GM18870 (cell line): Measurements from ENCODE around the gene KATNB1.
"Not testable (repeated sequence)": the region's sequence is repeated elsewhere in the genome, so short reads cannot be mapped to it uniquely, and the experiment has no call there.

Experiments
- ATAC-seq: cut with Tn5 transposase; IDR thresholded peaks from one replicate; pipeline ENCODE4 v1.9.1; 2021; ENCODE audit warnings: moderate library complexity; ENCODE audit not compliant: unreplicated experiment

The KATNB1 gene

DNA sequence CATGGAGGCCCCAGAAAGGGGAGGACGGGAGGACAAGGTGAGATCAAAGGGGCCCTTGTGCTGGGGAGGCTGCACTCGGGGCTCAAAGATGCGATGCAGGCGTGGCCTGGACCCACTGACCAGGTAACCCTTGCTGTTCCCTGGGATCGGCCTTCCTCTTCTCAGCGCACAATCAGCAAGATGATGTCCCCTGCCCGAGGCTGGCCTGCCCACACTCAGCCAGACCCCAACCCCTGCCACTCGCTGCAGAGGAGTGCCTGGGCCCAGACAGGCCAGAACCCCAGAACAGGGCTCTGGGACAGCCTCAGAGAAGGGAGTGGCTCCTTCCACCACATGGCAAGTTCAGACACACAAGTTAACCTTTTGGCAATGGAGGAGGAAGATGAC is 51.9 kb downstream of the KATNB1 start:
- ATAC-seq: no peak

DNA sequence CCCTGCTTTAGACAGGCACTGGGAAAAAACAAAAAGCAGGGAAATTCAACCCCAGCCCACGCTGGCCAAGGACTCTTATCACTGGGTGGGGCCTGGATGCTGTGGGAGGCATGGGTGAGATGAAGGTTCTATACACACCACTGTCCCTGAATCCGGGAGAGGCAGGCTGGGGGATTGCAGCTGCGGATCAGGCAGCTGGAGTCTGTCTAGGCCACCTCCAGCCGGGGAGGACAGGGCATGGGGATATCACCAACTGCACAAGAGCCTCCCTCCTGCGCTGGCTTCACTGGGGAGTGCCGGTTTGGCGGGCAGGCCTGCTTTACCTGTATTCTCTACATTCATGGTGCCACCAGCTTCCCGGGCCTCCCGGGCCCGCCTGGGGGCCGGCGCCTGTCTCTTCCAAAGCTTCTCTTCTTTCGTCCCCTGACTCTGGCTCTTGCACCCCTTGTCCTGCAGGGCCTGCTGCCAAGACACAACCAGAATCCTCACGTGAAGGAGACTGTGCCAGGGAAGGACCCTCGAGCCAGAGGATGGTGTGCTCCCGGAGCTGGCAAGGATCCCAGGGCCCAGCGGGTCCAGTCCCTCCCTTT is 52.8 kb downstream of the KATNB1 start:
- no peak for ATAC-seq

DNA sequence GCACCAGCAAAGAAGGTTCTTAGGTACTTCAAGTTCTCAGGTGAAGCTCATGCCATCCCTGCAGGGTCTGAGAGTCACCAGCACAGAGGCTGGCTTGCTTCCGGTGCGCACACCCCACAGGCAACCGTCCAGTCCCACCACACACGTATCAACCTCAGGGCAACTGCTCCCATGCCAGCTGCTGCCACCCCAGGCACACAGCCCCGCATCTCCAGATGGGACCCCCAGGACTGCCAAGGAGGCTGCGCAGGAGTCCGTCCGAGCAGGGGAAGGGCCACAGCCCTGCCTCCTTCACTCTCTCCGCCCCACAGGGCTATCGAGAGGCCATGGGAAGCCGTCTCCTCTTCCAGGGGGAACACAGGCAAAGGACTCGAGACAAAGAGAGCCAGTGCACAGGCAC is 53.4 kb downstream of the KATNB1 start:
- no peak for ATAC-seq

DNA sequence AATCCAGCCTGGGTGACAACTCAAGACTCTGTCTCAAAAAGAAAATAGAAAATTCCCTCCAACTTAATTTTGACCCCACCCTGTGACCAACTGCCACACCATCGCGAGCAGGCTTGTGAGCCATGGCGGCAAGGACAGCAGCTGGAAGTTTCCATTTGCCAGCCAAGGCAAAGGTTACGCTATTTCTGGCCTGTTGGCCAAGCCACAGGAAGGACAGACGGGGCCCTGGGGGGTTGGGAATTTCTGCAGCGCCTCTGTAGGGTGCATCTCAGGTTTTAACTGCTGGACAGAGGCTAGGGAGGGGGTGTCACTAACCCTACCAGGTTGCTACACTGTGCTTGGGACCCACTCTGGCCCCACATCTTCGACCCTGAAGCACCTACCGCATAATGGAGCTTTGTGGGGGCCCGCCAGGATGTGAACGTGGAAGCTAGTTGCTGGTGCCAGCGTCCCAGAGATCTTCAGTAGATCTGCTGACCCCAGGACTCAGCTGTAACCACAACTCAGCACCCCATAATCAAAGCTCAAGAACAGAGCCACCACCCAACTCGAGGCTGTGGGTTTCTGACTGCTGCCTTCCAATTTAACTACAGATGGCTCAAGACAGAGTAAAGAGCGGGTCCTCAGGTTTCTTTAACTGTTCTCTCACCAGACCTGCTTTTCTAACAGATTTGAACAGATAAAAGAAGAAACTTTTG is 55.8 kb downstream of the KATNB1 start:
- ATAC-seq: no peak

DNA sequence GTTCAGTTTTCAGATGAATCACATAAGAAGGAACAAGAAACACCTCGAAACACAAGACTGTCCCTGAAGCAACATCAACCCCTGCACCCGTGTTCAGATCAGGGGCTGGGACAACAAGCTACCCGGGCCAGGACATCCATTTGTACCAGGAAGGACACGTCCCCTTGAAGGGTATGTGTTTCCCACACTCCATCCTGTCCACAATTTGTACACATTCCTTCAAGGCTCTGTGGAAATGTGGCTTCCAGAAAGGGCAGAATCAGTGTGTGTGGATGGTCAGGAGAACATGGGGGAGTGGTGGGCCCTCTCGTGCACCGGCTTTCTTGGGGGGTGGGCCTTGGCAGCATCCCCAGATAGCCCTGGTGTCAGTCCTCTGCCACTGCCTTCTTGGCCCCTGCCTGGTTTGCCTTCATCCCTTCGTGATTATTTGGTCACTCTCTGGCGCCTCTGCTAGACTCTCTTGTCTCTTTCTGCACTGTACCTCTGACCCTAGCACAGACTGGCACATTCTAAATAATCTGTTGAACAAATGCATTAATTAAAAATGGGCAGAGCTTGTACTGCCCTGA is 56.4 kb downstream of the KATNB1 start:
- no peak for ATAC-seq

DNA sequence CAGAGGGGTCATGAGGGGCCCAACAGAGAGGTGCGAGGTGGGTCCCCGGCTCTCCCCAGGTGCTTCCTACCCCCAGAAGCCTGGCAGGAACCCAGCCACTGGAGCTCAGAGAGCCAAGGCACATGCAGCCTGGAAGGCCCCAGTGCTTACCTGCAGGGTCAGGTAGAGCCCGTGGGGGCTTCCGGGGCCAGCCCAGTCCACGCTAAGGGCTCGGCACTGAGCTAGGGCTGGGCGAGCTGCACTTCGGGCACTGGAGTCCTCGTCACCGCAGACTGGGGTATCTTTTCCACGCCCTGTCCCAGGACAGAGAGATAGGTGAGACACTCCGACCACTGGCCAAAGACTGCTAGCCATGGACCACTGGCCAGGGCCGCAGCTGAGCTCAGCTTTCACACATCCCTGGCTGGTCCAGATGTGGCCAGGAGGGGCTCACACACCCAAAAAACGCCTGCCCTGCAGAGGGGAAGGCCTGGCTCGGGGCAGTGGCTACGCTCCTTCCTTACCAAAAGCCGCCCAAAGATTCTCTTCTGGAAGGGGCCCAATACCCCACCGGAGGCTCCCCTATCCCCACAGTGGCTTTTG is 59.4 kb downstream of the KATNB1 start:
- no peak for ATAC-seq

DNA sequence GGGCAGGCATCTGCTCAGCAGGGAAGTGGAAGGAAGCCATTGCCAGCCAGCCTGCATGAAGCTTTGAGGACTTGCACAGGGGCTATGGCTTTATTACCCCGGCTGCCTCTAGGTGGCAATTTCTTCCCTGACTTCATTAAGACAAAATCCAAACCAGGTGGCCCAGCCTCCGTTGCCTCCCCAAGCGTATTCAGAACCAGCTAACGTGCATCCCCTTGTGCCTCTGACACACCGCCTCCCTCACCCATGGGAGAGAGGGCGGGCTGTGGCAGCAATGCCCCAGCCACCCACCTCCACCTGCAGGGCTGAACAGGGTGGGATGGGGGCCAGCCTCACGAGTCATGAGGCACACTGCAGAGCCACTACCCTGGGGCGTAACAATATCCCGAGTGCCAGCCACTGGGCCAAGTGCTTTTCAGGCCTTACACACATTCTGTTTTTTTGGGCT is 59.9 kb downstream of the KATNB1 start:
- no peak for ATAC-seq

DNA sequence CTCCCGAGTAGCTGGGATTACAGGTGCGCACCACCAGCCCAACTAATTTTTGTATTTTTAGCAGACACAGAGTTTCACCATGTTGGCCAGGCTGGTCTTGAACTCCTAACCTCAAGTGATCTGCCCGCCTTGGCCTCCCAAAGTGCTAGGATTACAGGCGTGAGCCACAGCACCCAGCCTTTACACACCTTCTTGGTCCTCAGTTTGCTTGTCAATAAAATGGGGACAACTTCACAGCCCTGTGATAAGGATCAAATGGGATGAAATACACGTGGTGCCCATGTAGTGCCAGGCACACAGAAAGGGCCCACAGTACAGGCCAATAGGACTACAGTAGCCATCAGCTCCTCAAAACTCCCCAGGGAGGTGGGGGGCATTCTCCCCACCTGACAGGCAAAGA is 60.4 kb downstream of the KATNB1 start:
- ATAC-seq: not testable (repeated sequence)

DNA sequence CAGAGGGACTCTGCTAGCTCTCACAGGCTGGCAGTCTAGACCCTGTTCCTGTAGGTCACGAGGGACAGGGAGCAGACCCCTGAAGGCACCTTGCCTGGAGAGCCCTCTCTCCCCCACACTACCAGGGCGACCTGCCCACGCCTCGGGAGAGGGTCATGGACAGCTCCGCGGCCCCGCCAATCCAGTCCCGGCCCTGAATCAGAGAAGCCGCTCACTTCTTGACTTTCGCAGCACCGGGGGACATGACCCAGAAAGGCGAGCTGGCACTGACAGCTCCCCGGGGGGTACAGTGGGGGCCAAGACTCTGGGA is 61.6 kb downstream of the KATNB1 start:
- ATAC-seq: no peak

DNA sequence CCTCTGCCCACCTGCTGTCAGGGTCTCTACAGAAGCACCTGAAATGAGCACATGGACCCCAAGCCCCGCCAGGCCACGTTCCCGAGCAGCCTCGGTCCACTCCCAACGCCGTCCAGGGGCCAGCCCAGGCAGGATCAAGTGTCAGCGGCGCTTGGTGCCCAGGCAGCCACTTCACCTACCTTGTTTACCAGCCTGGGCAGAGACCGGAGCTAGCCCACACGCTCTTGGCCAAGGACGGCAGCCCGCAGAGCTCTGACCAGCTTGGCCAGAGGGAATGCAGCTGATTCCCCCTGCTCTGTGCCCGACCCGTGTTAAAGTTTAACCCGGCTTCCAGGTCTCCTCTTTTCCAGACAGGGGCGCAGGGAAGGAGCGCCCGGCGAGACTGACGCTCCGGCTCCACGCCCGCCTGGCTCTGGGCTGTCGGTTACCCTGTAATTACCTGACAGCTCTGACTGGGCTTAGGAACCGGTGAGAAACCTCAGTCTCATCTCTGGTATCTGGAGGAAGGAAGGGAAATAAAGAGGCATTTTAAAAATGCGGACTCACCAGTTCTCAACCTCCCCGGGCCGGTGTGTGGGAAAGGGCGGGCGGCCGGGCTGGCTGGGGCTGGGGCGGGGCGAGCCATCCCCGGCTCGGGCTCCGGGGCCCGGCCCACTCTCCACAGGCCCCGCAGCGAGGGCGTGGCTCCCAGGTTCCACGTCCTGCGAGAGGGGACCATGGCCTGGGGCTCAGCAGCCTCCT is 62.1 kb downstream of the KATNB1 start:
- ATAC-seq: no peak

DNA sequence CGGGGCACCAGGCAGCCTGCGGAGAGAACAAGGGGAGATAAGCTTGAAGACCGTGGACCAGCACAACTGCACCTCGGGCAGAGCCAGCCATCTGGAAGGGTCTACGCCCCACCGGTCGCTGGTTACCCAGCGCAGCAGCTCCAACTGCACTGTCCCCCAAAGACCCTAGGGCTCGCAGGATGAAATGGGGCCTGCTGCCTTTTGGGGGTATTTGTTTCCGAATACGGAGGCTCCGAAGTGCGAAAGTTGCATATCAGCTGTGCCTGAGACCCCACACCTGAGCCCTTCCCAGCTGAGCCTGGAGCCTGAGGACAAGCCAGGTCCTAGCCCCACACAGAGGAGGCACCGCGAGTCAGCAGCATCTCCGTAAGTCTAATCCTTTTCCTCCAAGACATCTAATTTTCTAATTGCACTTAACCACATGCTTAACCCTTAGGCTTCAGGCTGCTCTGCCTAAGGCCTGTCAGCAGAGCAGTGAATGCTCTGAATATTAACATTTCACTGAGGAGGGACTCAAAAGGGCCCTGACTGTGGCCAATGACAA is 62.8 kb downstream of the KATNB1 start:
- no peak for ATAC-seq

DNA sequence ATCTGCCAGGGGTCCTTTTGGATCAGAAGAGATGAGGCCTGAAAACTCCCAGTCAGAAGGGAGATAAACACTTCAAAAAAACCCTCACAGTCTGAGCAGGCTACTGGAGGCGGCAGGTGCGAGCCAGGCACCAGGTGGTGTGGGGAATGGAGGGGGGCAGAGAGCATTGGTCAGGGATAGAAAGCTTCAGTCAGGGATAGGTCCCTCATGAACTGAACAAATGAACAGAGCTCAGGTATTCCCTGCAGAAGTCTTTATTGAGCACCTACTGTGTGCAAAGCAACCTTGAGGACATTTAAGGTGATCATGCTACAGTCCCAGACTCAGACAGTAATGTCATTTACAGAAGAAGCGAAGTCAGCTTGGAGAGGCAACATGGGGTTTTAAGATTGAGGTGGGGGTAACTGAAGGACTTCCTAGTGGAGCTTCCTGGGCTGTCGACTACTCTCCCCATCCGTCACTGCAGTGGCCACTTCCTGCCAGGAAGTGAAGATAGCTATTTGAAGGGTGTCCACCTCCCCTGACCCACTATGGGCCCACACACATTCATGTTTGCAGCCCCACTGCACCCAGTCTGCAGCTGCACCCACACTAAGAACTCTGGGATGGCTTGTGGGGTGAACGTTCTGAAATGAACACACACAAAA is 63.5 kb downstream of the KATNB1 start:
- ATAC-seq: no peak

DNA sequence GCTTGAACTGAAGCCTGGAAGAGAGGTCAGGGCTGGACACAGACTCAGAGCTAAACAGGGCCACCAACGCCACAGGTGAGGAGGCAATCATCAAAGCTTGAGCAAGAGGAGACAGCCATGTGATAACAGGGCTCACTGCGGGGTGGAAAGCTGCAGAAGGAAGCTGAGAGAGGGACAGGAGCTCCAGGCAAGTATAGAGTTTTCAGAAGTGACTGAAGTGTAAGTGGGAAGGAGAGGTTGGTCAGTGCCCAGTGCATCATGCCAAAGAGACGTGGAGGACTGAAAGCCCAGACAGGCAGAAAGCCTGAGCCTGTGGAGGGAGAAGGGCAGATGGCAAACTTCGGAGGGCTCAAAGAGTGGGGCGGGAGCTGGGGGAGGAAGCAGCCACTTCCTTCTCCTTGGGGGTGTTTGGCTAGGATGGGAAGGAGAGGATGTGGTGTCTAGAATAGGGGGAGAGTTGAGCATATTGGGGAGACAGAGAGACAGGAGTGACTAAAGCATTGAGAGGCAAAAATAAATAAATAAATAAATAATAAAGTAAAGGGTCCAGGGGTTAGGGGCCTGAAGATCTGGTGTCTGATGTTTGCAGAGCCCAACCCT is 64.1 kb downstream of the KATNB1 start:
- no peak for ATAC-seq

DNA sequence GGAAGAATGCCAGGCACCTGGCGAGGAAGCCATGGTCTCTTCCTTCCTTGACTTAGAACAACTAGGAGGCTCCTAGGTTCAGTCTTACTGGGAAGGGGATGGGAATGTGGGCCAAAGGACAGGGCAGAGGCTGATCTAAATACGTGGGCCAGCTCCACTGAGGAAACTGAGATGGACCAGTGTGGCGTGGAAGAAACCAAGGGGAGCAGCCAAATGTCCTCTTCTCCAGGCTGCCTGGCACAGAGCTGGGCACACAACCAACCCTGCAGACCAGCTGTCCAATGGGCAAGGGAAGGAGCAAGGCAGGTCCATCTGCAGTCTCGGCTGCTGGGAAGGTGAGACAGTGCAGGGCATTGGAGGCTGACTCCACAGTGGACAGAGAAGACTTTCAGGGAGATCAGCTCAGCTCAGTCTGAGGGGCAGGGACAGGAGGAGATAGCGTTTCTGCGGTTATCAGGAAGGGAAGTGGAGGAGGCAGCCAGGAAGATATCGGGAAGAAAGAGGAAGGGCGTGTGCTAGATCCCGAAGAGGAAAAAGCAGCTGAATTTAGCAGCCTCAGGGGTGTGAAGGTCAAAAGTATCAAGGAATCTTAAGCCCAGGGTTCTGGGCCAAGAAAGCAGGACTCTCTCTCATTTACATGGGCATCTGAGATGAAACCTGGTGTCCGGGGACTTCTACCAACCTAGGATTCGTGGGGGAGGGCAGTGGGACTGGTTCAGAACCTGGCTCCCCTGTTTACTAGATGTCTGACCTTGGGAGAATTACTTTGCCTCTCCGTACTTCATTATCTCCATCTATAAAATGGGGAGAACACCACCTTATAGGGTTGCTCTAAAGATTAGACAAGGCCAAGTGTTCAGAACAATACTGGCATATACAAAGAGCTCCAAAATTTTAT is 64.9 kb downstream of the KATNB1 start:
- no peak for ATAC-seq

DNA sequence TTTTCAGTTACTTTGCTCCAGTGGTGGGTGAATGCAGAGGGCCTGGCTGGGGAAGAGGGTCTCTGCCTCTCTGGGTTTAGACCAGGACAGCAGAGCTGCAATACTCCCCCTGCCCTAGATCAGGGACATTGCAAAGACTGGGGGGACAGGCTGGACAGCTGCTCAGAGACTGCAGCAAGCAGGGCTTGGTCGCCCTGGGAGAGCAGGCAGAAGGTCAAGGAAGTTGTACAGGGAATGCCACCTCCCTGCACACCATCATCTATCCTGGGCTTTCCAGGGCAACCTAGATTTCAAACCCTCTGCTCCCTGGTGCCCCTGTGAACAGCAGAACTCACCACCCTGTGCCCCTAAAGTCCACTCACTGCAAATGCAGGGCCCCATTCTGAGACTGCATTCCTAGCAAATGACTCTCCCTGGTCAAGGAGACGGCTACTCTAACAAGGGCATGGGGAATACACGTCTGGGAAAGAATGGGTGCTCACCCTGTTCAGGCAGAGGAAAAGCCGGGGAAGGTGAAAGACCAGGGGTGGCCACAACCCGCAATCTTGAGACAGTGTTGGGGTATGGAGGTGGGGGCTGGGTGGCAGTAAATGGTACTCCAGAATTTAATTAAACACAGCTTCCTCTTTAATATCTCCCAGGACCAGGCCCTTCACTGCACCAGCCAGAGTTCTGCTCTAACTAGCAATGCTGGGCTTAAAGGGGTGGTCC is 65.7 kb downstream of the KATNB1 start:
- ATAC-seq: no peak

DNA sequence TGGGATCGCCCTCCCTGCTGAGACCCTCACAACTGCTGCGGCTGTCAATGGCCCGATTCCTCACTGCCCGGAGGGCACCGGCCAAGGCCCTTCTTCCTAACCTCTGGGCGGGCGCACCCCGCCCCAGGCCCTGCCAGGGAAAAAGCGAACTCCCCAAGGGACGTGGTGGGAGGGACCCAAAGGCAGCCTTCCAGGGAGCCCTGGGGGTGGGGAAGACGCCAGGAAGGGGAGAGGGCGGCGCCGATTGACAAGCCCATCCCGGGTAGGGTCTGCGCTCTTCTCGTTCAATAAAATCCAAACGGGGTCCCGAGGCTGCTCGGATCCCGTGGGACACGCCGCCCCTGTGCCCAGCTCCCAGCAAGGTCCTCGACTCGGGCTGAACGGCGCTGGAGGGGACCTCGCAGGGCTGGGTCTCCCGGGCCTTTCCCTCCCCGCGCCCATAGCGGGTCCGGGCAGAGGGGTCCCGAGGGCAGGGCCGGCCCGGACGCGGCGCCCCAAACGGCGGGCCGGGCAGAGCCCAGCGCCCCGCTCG is 66.3 kb downstream of the KATNB1 start:
- no peak for ATAC-seq

DNA sequence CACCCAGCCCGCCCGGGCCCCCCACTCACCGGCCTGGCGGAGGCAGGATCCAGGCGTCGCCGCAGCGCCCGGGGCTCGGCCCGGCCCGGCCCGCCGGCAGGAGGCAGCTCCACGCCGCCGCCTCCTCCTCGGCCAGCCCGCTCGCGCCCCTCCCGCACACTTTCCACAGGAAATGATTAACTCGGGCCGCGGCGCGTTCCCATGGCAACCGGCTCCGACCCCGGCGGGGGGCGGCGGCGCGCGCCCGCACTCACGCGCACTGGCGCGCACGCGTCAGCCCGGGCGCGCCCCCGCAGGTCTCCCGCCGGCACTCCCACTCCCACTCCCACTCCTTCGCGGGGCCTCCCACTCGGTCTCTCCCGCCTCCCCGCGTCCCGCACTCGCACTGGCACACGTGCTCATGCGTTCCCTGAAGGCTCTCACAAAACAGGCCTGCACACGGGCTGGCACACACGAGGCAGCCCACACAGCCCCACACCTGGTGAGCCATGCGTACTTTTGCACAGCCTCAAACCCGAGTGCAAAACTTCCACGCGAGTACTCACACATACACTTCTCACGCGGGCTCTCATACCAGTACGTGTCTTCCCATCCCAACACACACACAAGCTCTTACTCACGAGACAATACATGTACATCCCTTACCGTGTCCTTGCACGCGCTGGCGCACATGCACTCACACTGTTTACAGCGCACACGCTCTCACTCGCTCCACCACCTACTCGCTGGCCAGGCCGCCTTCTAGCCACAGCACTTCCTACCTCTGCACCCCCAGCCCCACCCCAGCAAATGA is 67.0 kb downstream of the KATNB1 start, which contains the start of gene KIFC3:
Gene KIFC3, minus strand, starts transcription at position 151 of the 793 bp plus-strand sequence. CDS start 4,248 bp downstream, outside the sequence.
- no peak for ATAC-seq
